Stimulated activated CD8-positive, alpha-beta memory T cell treated with anti-CD3 and anti-CD28 coated beads, Interleukin-15, amount 100 ng/mL, for 4 hours (primary cell): ENCODE results near the gene SLC47A2.

Experiments
- DNase-seq, 2 donors: peaks; one replicate each; pipeline ENCODE4 v3.0.0-alpha.2; 2020; ENCODE audit warnings: low read depth in 2 of 2

The SLC47A2 gene

GRCh38 chr17:19726631-19727376, 10.4 kb upstream of the SLC47A2 start:
- no peak for DNase-seq

- no peak for DNase-seq
Measured at GRCh38 chr17:19725486-19725885, 9.1 kb upstream of the SLC47A2 start.

- peak; percentile 8 to 32 for DNase-seq
Measured at GRCh38 chr17:19724501-19725420, 8.4 kb upstream of the SLC47A2 start.

GRCh38 chr17:19723964-19724363, 7.6 kb upstream of the SLC47A2 start:
- no peak for DNase-seq

- DNase-seq = no peak
Measured at GRCh38 chr17:19720631-19721426, 4.4 kb upstream of the SLC47A2 start.

GRCh38 chr17:19720210-19720475, 3.8 kb upstream of the SLC47A2 start:
- no peak for DNase-seq

GRCh38 chr17:19719355-19720209, 3.2 kb upstream of the SLC47A2 start:
- no peak for DNase-seq

GRCh38 chr17:19718613-19719354, 2.4 kb upstream of the SLC47A2 start:
- no peak for DNase-seq

- no peak for DNase-seq
Measured at GRCh38 chr17:19718041-19718612, 1.7 kb upstream of the SLC47A2 start.

GRCh38 chr17:19717411-19717908, 1.1 kb upstream of the SLC47A2 start:
- DNase-seq = no peak

GRCh38 chr17:19717031-19717360, 612 bp upstream of the SLC47A2 start:
- DNase-seq = no peak

GRCh38 chr17:19714542-19715411, 1.6 kb downstream of the SLC47A2 start:
- no peak for DNase-seq

- no peak for DNase-seq
Measured at GRCh38 chr17:19713901-19714361, 2.5 kb downstream of the SLC47A2 start.

GRCh38 chr17:19713462-19713861, 2.9 kb downstream of the SLC47A2 start:
- DNase-seq = no peak

- DNase-seq = no peak
Measured at GRCh38 chr17:19712436-19713004, 3.9 kb downstream of the SLC47A2 start.

- DNase-seq = no peak
Measured at GRCh38 chr17:19709841-19710240, 6.5 kb downstream of the SLC47A2 start.

GRCh38 chr17:19708431-19709175, 7.8 kb downstream of the SLC47A2 start:
- no peak for DNase-seq

- no peak for DNase-seq
Measured at GRCh38 chr17:19707728-19708221, 8.6 kb downstream of the SLC47A2 start.
